Type B pancreatic cell (in vitro differentiated cells): ENCODE results near the gene TBC1D16. TPM values are rescaled to one million over a fixed set of nuclear protein-coding genes. Genes with fewer than 3 reads are reported as not detected.

Experiments used
- DNase-seq: peaks from one replicate; pipeline ENCODE4 v3.0.0; 2021; ENCODE audit warnings: mixed read lengths; ENCODE audit not compliant: unreplicated experiment; ENCODE audit errors: extremely low spot score
- H3K27ac Mint-ChIP-seq: 2 replicates; pipeline ENCODE4 v1.8.0; 2021; ENCODE audit warnings: mild to moderate bottlenecking, mixed read lengths
- H3K27me3 Mint-ChIP-seq: 2 replicates; pipeline ENCODE4 v1.8.0; 2021; ENCODE audit warnings: mixed read lengths
- H3K36me3 Mint-ChIP-seq: 2 replicates; pipeline ENCODE4 v1.8.0; 2021; ENCODE audit warnings: mixed read lengths
- H3K4me1 Mint-ChIP-seq: one replicate; pipeline ENCODE4 v1.8.0; 2021; ENCODE audit warnings: mixed read lengths; ENCODE audit not compliant: unreplicated experiment
- H3K4me3 Mint-ChIP-seq: 2 replicates; pipeline ENCODE4 v1.8.0; 2021; ENCODE audit warnings: mild to moderate bottlenecking, mixed read lengths
- H3K9me3 Mint-ChIP-seq: 2 replicates; pipeline ENCODE4 v1.8.0; 2021; ENCODE audit warnings: mixed read lengths
- total RNA-seq: library from RNA; stranded (reverse); gene quantifications from 2 replicates; pipeline ENCODE4 v1.2.1, GENCODE V29; 2021; ENCODE audit warnings: low replicate concordance
- TF ChIP-seq, protein P1 (sequence below): fragments of 200-600 bp; sonication (generic); conservative IDR thresholded peaks from 2 replicates; pipeline ENCODE4 v1.5.0; 2021; ENCODE audit warnings: antibody characterized with exemption, mild to moderate bottlenecking

TBC1D16 gene
- total RNA-seq, 1 donor from 2014 or later, result 71.9 TPM

DNA sequence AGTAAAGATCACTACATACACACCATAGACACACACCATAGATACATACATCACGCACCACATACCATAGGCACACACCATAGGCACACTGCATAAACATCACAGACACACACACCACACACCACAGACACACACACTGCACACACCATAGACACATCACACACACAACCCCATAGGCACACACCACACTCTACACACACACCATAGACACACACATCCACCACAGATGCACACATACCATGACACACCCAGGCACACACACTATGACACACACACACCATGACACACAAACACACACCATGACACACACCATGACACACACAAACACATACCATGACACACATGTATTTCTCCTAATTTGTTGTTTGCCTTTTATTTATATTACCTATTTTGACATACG, 14.1 kb downstream of the TBC1D16 start:
- Mint-ChIP-seq H3K27me3 (no peaks in the 10 kb centered on the region), H3K36me3 (peaks cover 8% of the 10 kb centered on the region), H3K4me1 (peaks cover 10% of the 10 kb centered on the region), H3K27ac (peak overlapping the region; percentile 11), H3K4me3 (no peak overlapping the region), H3K9me3 (no peaks in the 10 kb centered on the region)
- DNase-seq, result no peak
- TF ChIP-seq, protein P1, sequence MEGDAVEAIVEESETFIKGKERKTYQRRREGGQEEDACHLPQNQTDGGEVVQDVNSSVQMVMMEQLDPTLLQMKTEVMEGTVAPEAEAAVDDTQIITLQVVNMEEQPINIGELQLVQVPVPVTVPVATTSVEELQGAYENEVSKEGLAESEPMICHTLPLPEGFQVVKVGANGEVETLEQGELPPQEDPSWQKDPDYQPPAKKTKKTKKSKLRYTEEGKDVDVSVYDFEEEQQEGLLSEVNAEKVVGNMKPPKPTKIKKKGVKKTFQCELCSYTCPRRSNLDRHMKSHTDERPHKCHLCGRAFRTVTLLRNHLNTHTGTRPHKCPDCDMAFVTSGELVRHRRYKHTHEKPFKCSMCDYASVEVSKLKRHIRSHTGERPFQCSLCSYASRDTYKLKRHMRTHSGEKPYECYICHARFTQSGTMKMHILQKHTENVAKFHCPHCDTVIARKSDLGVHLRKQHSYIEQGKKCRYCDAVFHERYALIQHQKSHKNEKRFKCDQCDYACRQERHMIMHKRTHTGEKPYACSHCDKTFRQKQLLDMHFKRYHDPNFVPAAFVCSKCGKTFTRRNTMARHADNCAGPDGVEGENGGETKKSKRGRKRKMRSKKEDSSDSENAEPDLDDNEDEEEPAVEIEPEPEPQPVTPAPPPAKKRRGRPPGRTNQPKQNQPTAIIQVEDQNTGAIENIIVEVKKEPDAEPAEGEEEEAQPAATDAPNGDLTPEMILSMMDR, result no peak

DNA sequence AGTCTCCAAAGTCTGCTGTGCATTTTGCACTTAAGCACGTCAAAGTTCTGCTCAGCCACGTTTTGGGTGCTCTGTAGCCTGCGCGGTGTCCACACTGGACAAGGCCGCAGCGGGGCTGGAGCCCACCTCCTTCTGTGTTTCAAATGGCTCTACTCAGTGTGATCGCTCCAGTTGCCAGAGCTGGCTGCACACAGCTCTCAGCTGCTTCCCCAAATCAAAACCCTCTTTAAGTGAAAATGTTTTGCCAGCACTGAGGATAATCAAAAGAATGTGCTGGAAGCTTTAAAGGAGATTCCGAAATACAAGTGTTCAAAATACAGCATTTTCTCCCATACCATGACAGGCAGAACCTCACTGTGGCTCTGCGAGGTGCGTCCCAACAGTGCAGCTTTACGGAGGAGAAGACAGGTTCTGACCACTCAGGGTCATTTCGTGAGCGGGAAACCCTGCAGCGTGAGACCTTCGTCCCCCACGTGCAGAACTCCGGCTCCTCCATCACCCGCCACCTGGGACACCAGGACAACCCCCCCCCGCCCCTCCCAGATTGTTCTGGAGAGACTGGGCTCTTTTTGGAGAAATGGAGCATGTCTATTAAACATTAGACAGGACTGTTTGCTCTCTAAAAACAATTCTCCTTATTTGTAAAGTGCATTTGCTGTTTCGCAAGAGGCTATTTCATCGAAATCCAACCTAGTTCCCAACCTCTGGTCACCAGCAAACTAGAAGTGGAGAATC, 16.6 kb downstream of the TBC1D16 start:
- no peak overlapping the region for H3K27ac Mint-ChIP-seq
- no peaks in the 10 kb centered on the region for H3K27me3 Mint-ChIP-seq
- TF ChIP-seq, protein P1, result no peak

DNA sequence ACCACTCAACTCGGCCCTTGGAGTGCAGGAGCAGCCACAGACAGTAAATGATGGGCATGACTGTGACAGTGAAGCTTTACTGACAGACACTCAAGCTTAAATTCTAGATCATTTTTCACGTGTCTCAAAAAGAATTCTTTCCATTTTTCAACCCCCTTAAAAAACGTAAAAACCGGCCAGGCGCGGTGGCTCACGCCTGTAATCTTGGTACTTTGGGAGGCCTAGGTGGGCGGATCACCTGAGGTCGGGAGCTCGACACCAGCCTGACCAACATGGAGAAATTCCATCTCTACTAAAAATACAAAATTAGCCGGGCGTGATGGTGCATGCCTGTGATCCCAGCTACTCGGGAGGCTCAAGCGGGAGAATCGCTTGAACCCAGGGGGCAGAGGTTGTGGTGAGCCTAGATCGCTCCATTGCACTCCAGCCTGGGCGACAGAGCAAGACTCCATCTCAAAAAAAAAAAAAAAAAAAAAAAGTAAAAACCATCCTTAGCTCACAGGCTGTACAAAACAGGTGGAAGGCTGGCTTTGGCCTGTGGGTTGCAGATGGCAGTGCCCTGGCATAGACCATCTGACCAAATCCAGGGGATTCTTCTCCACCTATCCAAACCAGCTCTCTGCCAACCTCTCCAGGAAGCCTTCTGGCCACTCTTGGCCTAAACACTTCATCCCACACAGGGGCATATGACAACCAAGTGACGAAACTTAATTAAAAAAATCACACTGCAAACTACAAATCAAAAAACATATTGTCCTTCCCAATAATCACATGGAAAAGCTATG, 18.3 kb downstream of the TBC1D16 start:
- no peaks in the 10 kb centered on the region for H3K27me3 Mint-ChIP-seq
- no peak overlapping the region for H3K27ac Mint-ChIP-seq
- no peak overlapping the region for H3K4me3 Mint-ChIP-seq
- H3K9me3 Mint-ChIP-seq, result no peaks in the 10 kb centered on the region
- TF ChIP-seq, protein P1, result no peak
- H3K36me3 Mint-ChIP-seq, result peaks cover 15% of the 10 kb centered on the region
- H3K4me1 Mint-ChIP-seq, result no peaks in the 10 kb centered on the region
- no peak for DNase-seq

More for the DNA sequence above, 16.6 kb downstream of the TBC1D16 start:
- Mint-ChIP-seq H3K4me1 (no peaks in the 10 kb centered on the region), H3K4me3 (no peak overlapping the region), H3K9me3 (no peaks in the 10 kb centered on the region), H3K36me3 (peaks cover 15% of the 10 kb centered on the region)
- no peak for DNase-seq

DNA sequence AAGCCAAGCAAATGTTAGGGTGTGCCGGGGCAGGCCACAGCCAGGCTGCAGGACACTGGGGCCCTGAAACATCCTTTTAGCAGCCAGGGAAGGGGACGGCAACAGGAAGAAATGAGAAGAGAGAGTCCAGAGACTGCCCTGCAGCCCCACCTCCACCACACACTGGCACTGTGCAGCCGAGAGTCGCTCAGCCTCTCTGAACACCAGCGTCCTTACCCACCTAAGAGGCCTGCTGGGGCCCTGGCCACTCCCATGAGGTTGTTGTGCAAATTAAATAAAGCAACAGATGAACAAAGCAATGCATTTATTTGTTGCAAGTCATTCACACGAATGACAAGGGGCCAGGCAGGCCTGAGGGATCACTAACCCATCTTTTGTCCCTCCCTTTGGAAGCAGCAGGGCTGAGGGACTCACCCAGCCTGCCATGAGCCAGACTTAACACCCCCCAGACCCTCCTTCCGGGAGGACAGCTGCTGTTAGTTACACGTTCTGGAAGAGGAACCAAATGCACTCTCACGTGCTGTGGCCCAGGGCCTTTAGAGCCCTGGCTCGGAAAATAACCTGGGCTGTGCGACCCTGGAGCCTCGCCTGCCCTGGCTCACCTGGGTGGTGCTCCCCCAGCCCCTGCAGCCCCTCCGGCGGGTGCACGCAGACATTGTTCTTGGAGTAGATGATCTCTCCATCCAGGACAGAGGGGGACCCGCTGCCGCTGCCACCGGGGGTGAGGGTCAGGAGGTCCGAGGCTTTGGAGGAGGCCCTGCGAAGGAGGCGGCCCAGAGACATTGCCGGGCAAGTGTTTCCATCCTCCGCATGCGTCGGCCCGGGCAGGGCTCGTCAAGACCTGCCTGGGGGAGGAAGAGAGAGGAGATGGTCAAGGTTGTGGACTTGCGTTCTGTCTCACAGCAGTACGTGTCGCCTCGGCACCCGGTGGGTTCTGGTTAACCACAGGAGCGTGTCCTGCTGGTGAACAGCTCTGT, 22.6 kb downstream of the TBC1D16 start:
- H3K9me3 Mint-ChIP-seq, result no peaks in the 10 kb centered on the region
- H3K27ac Mint-ChIP-seq, result no peak overlapping the region
- H3K4me1 Mint-ChIP-seq, result no peaks in the 10 kb centered on the region
- peaks cover 10% of the 10 kb centered on the region for H3K36me3 Mint-ChIP-seq
- TF ChIP-seq, protein P1, result no peak
- no peaks in the 10 kb centered on the region for H3K27me3 Mint-ChIP-seq
- no peak overlapping the region for H3K4me3 Mint-ChIP-seq
- no peak for DNase-seq

DNA sequence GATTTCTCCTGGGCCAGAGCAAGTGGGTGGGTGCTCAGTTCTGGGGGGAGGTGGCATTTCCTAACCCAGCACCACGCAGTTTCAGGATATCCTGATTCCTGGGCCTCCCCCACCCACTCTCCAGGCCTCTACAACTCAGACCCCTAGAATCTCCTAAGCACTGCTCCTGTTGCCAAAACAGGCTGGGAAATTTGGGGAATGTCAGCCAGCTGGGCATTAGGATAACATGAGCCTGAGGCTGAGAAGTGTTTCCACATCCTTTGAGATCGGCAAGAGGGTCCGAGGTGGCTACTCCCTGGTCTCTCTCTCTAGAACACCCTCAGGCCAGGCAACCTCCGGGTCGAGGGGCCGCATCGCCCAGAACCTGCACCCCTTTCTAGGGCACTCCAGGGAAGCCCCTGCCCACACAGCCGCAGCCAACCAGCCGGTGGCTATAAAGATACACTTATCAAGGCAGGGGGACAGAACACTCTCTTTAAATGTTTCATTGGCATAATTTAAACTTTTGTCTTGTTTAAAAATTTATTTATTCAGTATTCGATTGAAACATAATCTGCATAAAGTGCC, 23.6 kb downstream of the TBC1D16 start:
- Mint-ChIP-seq H3K27me3 (no peaks in the 10 kb centered on the region), H3K27ac (no peak overlapping the region), H3K4me3 (no peak overlapping the region), H3K4me1 (no peaks in the 10 kb centered on the region), H3K36me3 (peaks cover 10% of the 10 kb centered on the region), H3K9me3 (no peaks in the 10 kb centered on the region)
- DNase-seq, result no peak
- TF ChIP-seq, protein P1, result no peak
